HG03159 (cell line): Measurements from ENCODE around the gene KCP.
"Not testable (repeated sequence)": the region's sequence is repeated elsewhere in the genome, so short reads cannot be mapped to it uniquely, and the experiment has no call there.

ENCODE experiments used
- ATAC-seq: cut with Tn5 transposase; IDR thresholded peaks from one replicate; pipeline ENCODE4 v1.9.1; 2021; ENCODE audit warnings: mild to moderate bottlenecking, moderate library complexity; ENCODE audit not compliant: unreplicated experiment

KCP gene

DNA sequence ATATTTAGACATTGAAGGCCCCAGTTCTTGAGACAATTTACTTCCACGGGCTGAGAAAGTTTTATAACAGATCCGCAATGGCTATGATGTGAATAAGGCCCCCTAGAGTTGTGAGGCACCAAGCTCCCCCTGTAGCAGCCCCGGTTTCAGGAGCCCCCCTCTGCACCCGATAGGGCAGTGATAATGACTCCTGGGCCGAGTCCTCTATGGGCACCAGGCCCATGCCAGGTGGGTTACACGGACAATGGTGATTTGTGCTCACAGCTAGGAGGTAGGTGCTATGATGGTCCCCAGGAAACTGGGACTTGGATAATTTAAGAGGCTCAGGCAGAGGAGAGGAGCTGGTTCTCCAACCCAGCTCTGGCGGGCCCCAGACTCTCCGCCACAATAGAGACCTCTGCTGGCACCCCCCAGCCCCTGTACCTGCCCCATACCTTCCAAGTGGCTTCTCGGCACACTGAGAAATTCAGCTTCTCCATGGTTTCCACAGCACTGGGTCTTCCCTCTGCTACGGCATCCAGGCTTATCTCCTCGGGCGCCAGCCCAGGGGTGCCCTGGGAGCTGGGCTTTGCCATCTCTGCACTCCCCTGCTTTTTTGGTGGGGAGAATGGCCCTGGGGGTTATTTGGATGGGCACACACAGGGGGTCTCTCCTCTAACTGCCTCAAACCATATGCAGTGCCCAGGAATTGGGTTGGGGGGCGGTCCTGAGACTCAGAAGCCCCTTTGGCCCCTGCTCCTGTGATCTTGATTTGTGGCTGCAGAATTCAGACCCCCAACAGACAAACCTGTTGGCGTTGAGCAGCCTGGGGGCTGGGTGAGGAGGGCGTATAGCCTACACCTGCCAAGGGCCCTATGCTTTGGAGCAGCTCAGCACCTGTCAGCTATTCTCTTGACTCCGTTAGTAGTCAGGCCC, 12.2 kb upstream of the KCP start:
- no peak for ATAC-seq

DNA sequence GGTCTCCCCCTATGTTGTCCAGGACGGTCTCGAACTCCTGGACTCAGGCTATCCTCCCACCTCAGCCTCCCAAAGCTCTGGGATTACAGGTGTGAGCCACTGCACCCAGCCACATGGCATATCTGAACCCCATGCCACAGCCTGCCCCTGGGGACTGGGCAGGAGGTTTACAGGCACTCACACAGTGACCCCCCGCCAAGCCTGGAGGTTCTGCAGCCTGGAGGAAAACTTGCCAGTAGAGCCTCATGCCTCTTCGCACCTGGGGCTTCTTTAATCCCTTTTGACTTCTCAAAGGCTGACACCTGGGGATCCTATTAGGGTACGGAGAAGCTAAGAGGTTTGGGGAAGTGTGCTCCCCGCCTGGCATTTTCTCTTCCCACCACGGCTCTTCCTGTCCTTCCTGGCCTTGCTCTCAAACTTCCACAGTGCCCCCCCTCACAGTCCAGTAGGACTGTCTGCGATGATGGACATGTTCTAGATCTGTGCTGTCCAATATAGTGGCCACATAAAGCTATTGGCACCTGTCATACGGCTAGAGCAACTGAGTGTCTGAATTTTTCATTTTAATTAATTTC, 11.4 kb upstream of the KCP start:
- ATAC-seq = no peak

DNA sequence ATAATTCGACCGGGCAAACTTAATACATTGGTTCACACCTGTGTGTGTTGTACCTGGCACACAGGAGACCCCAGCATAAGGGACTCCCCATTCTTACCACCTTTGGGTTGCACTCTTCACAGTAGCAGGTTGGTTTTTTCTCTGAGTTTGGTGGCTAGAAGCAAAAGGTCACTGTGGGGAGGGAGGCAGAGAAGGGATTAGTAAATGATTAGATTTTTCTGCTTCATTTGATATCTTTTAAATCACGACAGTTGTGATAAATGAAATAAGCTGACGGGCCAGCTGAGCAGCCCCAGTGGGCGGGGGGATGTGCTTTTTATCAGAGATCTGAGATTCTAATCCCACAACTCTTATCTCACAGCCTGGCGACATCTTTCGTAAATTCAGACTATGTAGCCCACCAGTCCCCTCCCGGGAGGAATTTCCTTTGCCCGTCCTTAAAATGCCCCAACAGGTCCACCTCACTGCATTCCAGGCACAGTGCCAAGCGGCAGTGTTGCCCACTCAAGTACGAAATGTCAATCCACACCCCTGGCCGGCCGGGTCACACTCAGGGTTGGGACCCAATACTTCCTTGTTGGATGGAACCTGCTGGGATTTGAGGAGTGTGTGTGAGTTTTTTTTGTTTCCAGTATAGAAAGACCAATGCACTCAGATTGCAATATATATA, 10.5 kb upstream of the KCP start:
- no peak for ATAC-seq

DNA sequence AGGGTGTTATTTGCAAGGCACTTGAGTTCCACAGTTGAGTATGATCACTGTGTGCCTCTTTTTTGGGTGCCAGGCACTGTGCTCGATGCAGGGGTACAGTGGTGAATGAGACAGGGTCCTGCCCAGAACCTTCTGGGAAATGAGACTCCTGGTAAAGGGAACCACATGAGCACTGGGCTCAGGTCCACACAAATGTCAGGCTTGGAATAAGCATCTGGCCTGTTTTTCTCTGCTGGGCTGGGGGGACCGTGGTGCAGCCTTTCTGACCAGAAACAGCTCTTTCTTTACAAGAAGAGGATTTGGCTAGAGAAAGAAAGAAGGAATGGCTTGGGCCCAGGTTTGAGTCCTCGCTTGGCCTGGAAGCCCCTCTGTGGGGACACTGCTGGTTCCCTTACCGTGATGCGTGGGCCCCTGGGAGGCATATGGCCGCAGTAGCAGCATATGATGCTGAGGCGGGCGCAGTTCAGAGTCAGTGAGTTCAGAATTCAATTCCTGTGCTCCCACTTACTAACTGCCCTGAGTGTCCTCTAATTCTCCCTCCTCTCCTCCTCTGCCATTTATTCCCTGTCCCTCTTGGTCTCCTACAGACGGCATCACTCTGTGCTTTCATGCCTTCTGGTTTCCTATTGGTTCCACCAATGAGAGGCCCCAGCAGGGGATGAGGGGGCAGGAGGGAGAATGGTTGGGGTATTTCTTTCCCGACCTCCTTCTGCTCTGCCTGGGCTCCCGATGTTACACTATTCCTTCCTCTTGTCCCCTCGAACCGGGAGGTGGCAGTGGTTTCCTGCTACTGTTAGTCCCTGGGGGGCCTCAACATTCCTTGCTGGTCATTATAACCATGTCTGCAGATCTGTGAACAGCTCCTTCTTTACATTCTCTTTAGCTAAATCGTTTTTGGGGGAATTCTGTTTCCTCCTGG, 9.6 kb upstream of the KCP start:
- ATAC-seq = no peak

DNA sequence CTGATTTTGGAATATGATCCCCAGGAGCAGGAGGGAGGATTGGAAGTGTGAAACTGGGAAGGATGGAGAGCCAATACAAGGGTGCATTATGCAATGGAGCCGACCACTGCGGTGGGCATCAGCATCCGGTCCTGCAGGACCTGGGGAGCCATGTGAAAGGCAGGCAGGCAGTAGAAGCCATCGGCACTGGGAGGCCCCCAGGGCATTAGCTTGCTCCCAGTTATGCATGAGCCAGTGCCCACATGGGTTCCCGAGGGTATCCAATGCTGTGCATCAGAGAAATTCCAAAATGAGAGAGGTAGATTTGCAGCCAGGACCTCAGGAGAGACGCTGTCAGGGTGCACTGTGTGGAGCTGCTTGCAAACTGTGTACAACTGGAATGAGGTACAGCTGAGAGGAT, 8.7 kb upstream of the KCP start:
- ATAC-seq = no peak

DNA sequence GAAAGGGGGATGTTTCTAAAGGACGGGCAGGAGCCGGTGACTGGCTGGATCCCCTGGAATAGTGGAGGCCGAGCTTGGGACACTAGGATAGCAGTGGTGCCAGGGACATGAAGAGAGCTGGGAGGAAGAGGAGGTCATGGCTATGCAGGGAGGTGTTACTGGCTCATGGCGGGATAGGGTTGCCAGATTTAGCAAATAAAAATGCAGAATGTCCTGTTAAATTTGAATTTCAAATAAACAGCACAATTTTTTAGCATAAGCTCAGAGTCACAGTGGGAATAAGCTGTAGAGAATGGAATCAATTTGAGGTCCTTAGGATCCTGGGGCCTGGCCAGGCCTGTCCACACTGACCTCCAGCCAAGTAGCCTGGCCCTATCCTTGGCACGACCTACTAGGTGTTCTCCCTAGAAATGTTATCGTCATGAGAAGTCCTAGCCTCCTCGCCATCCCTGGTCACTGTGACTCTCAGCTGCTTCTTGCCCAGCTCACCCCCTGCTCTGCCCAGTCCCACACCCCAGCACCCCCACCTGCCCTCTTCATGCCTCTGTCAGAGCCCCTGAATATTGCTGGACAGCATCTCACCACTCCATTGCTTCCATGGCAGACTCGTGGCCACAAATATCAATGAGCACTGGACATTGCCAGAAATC, 7.6 kb upstream of the KCP start:
- no peak for ATAC-seq

DNA sequence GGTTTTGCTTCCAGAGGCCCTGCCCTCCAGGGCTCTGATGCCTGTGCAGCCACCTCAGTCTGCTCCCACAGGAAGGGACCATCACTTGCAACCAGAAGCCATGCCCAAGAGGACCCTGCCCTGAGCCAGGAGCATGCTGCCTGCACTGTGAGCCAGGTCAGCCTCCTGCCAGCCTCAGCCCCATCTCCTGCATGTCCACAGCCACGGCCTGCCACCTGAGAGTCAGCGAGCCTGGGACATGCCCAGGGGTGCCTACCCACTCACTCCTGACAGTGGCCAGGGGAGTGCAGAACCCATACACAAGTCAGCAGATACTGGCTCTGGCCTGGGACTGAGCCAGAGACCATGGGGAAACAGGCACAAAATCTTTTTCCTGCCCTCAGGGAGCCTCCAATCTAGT, 6.6 kb upstream of the KCP start:
- no peak for ATAC-seq

DNA sequence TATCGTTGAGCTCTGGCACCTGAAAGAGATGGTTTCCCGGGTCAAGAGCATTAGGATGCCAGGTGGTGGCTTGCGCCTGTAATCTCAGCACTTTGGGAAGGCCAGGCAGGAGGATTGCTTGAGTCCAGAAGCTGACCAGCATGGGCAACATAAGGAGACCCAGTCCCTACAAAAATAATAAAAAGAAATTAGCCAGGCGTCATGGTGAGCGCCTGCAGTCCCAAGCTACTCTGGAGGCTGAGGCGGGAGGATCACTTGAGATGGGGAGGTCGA, 6.1 kb upstream of the KCP start:
- no peak for ATAC-seq

DNA sequence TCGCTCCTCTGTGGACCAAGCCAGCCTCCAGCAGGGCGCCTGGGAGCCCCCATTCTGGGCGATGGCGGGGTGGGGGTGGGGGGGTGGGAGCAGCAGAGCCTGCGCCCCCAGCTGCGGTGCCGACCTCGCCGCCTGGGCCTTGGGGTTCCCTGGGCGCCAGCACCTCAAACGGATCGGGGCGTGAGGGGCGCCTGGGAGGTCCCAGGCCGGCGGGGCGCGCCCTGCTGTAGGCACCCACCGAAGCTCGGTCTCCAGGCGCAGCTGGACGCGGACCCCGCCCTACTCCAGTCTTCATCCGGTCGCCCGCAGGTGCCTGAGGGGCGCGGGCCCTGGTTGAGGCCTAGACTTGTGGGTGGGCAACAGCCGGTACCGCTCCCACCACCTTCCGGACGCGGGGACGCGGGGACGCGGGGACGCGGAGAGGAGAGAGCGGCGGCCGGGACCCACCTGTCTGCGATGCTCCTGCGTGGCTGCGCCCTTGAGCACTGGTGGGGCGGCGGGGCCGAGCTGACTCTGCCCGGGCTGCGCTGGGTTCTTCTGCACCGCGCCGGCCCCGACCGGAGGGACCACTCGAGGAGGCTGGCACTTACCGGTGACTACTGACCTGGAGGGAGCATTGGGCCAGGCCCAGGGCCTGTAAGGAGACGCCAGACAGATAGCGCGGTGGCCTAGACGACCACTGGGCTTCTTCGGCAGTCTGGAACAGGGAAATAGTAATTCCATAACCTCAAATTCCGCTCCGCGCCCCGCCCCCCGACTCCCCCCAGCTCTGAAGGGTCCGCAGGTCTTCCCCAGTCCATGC, 5.5 kb upstream of the KCP start:
- no peak for ATAC-seq

DNA sequence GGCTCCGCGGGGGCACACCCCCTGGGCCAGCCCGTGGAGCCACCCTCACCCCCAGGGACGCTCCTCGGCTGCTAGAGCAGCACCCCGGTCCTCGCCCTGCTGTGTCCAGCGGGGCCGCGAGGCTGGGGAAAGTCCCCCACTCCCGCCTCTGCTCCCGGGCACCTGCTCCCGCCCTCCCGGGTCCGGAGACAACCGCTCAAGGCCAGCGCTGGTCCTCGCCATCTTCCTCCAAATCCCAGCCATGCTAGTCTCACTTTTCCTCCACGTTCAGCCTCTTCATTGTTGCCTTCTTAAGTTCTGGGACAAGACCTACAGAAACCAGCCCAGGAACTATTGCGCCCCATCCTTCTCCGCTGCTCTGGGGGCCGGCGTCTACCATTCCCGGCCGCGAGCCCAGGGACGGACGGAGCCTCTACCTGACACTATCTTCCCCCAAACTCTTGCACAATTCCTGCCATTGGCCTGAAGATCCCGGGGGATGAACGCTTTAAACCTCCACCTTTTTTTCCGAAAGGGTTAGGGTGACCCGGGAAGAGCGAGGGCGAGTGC, 4.8 kb upstream of the KCP start:
- no peak for ATAC-seq

DNA sequence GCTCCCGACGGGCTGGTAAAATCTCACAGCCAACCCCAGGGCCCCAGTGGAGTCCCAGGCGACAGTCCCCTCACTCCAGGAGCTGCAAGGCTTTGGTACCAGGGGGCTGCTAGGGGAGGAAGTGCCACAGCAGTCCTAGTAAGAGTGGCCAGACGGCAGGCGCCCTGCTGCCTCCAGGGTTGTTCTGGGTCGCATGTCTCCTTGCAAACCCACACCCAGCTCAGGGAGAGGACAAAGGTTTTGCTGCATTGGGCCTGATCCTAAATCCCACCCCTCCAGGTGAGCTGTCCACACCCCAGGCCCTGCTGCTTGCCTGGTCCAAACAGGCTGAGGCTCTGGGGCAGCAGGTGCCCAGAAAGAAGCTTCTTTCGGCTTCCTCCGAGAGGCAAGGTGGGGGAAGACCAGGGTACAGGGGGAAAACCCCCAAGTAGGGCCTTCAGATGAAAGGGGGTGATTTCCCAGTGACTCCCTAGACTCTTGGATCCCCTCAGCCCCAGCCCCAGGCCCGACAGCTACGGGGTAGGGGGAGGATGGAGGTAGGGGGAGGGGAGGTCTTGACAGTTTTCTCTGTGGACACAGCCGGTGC, 4.2 kb upstream of the KCP start:
- ATAC-seq = no peak

DNA sequence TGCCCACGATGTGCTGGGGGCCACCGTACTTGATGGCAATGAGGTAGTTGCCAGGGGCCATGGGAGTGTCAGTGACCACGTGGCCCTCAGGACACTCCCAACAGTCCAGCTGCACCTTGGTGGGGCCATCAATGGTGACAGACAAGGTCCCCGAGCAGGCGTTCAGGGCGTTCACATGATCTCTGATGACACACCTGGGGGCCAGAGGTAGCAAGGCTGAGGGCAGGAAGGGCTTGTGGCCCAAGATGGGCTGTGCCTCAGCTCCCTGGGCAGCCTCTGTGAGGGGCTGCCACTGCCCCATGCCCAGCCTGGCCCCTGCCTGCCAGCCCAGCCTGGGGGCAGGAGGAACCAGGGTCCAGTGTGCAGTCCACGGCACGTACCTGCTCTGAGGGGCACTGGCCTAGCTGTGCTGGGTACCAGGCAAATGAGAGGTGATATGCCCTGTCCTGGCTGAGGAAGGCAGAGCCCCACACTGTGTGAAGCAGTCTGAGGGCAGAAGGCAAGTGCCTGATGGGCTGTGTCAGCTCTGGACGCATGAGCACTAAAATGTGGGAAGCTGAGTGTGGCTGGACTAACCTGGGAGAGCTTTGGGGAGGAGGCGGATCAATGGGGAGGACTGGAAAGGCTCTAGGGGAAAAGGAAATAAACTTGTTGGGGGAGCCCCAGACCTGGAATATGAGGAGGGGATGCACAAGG, 3.5 kb upstream of the KCP start:
- no peak for ATAC-seq

DNA sequence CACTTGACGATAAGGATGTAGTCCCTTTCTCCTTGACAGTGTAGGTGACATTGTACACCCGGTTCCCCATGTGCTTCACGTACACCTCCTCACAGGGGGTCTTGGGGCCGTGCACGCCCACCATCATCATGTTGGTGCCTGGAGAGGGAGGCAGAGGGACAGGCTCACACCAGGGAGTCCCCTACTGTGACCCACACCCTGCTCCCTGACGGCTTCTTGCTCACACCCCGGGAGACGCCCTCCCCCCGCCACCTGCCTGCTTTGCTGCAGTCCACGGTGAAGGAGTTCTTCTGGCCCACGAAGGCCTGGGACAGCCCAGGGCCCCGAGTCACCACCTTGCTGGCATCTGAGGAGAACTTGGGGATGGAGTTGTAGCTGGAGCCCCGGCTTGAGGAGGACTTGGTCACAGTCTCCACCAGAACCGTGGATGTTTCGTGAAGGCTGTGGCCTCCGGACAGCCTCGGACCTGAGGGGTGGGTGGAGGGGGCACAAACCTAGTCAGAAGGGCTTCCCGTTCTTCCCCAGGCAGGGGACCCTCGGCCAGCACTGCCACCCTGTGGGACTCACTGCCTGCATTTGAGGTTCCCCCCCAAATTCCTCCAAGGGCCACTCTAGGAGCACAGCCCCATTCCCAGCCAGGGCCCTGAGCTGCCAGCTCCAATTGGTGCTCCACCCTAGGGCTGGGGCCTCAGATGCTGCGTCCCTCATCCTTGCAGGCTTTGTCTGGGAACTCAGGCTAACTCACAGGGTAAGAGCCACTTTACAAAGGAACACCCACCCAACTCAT, 2.4 kb upstream of the KCP start:
- not testable (repeated sequence) for ATAC-seq

DNA sequence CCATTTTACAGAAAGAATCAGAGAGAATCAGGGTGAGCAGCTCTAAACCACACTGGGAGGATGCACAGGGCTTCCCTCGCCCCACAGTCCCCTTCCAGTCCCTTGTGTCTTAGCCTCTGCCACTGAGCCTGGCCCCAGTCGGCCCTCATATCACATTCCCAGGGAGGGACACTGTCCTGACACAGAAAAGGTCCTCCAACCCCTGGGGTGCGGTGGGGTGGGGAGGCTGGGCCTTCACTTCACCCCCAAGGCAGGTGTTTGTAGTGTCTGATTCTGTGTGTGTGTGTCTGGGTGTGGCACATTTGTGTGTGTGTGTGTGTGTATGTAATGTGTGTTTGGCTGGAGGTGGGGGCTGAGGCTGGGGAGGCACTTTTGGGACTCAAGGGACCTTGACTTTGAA, 1.8 kb upstream of the KCP start:
- ATAC-seq = no peak

DNA sequence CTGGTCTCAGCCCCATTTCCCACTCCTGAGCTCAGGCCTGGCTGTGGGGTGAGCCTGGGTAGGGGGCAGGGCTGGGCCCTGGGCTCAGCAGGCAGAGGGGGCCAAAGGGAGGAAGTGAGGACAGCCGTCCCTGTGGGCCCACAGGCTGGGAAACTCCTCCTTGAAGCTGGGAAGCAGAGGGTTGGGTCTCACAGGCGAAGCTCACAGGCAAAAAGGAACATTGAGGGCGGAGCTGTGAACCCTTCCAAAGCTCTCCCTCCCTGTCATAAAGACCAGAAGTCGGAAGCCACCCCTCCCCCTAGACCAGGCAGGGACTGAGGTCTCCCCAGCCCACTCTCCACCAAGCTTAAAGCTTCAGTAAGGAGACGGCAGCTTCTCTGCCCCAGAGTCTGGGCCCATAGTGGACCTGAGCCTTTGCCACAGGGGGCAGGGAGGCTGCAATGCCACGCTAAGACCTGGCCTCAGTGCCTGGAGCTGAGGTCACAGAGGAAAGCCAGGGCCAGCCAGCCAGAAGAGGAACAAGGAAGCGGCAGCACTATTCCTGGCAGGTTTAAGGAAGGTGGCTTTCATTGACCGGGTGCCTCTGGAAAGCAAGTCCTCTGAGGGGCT, 1.0 kb upstream of the KCP start:
- no peak for ATAC-seq

DNA sequence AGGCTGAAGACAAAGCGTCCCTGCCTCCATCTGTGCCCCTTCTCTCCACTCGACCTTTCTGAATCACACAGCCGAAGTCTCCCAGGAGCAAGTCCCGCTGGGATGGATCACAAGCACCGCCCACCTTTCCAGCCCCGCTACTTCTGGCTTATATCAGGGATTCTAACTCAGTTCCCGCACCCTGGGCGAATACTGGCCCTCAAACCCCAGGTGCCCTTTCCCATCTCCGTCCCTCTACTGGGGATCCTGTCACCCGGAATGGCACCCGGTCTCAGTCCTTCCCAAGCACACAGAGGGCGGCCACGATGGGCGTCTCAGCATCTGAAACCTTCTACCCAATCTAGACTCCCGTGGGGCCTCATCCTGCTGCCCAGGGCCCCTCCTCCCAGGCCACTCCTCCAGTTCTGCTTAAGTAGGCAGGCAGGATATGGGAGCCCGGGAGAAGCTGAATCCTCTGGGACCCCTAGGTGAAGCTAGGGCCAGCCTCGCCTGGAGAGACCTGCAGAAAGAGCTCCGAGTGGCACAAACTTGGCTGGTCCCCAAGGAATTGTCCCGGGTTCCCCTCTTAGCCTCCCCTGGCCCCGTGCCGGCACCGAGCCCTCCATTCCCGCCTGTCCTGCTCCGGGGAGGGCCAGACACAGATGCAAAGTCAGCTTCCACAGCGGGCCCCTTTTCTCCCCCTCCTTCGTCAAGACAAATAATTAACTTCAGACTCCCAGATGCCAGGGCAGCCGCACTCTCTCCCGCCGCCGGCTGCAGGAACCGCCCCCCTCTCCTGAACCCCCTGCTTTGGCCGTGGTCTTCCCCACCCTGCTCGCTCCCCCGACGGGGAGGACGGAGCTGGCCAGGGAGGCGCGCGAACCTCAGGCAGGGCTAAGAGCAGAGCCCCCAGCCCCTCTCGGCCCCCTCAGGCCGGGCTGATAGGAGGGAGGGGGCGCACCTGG, 612 bp downstream of the KCP start:
- ATAC-seq = no peak
